Measurements from ENCODE around the gene PCNT.
"Not testable (repeated sequence)": the region's sequence is repeated elsewhere in the genome, so short reads cannot be mapped to it uniquely, and the experiment has no call there.

Gene PCNT

DNA sequence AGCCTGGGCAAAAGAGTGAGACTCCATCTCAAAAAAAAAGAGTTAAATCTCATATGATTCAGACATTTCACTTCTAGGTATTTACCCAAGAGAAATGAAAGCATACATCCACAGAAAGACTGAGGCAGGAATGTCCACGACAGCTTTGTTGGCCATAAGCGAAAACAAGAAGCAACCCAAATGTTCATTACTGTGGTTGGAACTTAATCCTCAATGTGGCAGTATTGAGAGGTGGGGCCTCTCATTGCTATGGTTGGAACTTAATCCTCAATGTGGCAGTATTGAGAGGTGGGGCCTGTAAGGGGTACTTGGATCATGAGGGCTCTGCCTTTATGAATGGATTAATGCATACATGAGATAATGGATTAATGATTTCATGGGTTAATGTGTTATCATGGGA lies 15.5 kb upstream of the PCNT start:
- no peak for DNase-seq (ENCODE audit: low read depth in 2 of 2)

DNA sequence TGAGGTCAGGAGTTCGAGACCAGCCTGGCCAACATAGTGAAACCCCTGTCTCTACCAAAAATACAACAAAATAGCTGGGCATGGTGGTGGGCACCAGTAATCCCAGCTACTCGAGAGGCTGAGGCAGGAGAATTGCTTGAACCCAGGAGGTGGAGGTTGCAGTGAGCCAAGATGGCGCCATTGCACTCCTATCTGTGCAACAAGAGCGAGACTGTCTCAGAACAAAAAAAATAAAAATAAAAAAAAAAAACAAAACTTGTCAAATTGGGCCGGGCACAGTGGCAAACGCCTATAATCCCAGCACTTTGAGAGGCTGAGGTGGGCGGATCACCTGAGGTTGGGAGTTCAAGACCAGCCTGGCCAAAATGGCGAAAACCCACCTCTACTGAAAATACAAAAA lies 13.7 kb upstream of the PCNT start:
- not testable (repeated sequence) for DNase-seq (ENCODE audit: low read depth in 2 of 2)

DNA sequence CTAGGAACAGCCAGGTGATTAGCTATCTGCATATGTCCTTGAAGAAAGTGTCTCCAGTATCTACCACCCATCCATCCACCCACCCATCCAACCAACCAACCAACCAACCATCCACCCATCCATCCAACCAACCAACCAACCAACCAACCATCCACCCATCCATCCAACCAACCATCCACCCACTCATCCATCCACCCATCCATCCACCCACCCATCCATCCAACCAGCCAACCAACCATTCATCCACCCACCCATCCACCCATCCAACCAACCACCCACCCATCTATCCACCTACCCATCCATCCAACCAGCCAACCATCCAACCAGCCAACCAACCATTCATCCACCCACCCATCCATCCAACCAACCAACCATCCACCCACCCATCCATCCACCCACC lies 12.4 kb upstream of the PCNT start:
- DNase-seq (ENCODE audit: low read depth in 2 of 2): no peak

DNA sequence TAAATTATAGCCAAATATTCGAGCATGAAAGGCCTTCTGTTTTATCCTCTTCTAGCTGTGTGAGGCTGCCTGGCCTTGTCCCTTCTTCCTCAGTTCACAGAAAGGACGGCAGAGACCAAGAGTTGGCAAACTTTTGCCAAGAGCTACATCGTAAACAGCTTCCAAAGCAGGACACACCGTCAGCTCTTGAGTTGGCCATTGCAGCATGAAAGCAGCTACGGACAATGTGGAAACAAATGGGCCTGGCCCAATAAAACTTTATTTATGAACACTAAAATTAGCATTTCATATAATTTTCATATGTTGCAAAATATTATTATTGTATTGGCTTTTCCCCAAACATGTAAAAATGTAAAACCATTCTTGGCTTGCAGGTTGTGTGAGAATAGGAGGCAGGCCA lies 11.0 kb upstream of the PCNT start:
- DNase-seq (ENCODE audit: low read depth in 2 of 2): no peak

DNA sequence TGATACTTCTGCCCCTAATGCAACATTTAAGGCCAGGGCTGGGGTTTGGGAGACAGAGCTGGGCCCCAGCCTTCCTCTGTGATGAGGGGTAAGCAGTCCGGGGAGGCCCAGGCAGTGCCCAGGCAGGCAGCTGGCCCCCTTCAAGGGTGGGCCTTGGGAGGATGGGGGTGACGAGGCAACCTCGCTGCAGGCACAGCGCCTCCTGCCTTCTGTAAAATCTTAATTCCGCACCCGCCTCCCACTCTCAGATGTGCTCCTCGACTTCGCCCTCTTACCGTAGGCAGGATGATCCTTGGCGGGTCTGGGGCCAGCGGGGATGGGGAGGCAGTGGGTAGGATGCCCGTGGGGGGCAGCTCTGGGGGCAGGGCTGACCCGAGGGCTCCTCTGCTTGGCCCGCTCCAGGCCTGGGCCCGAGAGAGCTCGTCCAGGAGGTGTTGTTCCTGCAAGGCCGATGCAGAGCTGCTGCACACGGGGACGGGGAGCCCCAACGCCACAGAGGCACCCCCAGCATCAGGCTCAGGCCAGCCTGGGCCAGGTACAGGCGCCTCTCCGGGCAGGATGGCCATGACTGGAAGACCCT lies 9.4 kb upstream of the PCNT start:
- no peak for DNase-seq (ENCODE audit: low read depth in 2 of 2)

DNA sequence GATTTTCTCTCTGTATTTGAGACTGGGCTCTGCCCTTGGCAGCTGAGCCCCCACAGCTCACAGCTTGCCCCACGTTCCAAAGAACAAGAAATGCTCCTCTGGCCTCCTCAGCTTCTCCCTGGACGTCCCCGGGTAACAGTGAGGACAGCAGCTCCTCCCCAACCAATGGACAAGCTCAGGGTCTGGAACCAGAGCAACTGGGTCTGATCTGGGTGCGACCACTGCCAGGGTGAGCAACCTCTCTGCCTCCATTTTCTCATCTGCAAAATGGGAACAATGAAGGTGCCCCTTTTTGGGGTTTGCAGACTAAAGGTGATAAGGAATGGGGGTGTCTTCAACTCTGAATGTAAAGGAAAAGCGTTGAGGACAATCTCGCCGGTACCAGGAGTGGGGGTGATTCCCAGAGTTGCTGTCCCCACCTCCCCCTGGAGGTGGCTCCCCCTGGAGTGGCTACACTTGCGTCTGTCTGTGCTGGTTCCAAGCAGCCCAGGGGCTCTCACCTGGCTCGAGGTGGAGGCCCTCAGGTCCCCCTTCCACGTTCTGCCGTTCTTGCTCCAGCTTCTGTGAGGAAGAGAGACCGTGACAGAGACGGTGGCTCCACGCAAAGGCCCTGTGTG lies 7.1 kb upstream of the PCNT start:
- no peak for DNase-seq (ENCODE audit: low read depth in 2 of 2)

DNA sequence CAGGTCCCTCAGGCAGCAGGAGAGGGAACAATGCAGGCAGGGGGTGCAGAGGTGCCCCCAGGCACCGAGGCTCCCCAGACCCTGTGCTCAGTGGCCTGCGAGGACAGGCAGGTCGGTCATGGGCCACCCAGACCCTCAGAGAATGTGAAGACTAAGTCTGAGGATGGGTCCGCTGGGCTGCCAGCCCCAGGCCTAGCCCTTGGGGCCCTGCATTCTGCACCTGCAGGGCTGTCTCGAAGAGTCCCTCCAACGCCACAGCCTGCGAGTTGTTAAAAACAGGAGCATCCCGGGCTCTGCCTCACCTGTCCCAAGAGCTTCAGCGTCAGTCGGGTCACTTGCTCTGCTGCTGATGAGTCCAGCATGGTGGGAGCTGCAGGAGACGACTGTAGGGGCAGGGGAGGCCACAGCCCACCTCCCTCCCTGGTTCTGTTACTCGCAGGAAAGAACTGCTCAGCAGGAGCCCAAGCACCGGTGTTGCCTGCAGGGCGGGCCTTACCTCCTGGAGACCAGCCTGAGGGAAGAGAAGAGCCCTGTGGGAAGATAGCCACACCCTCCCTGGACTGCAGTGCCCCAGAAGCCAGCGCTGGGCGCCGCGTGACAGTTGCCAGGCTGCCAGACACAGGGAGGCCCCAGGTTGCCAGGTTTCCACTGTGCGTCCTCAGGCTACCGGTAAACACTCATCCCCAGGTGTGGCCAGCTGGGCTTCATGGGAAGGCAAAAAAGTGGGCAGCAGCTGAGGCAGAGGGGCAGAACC lies 6.1 kb upstream of the PCNT start:
- DNase-seq (ENCODE audit: low read depth in 2 of 2): no peak

DNA sequence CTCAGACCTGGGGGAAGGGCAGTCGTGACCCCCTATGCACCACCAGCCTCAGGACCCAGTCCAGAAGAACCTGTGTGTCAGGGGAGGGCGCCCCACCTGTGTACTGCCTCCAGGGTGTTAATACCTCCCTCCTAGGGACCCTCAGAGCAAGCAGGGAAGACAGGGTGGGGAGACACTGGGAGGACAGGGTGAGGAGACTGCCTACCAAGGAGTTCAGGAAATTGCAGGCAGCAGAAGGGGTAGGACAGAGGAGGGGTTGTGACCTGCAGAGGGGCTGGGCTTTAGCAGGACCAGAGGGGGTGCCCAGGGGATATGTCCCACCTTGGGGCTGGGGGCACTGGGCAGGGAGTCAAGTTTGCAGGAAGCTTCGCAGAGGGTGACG lies 5.5 kb upstream of the PCNT start:
- no peak for DNase-seq (ENCODE audit: low read depth in 2 of 2)

DNA sequence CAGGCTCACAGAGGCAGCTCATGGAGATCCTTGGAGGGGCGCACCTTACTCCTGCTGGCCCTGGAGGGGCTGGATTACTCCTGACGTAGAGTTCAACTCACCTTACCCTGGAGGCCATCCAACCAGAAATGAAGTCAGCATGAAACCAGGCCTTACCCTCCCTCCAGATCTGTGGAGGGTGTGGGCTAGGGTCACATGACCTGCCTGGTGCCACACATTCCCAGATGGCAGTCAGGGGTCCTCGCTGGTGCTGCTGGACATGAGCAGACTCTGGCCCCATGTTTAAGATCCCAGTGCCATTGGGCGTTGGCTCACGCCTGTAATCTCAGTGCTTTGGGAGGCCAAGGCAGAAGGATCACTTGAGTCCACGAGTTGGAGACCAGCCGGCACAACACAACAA lies 4.8 kb upstream of the PCNT start:
- no peak for DNase-seq (ENCODE audit: low read depth in 2 of 2)

DNA sequence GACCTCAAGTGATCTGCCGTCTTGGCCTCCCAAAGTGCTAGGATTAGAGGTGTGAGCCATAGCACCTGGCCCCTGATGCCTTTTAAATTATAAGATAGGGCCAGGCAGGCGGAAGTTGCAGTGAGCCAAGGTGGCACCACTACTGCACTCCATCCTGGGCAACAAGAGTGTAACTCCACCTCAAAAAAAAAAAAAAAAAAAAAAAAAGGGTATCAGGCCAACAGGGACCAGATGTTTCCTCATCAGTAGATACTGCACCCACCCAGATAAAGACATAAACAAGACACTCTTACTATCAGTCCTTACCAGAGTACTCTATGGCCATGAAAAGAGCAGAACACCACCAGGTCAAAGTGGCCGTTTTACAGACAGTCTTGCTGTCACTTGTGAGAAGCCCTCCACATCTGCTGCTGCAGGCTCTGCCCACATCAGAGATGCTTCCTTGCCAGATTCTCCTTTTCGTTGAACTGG lies 3.6 kb upstream of the PCNT start:
- DNase-seq (ENCODE audit: low read depth in 2 of 2): no peak

DNA sequence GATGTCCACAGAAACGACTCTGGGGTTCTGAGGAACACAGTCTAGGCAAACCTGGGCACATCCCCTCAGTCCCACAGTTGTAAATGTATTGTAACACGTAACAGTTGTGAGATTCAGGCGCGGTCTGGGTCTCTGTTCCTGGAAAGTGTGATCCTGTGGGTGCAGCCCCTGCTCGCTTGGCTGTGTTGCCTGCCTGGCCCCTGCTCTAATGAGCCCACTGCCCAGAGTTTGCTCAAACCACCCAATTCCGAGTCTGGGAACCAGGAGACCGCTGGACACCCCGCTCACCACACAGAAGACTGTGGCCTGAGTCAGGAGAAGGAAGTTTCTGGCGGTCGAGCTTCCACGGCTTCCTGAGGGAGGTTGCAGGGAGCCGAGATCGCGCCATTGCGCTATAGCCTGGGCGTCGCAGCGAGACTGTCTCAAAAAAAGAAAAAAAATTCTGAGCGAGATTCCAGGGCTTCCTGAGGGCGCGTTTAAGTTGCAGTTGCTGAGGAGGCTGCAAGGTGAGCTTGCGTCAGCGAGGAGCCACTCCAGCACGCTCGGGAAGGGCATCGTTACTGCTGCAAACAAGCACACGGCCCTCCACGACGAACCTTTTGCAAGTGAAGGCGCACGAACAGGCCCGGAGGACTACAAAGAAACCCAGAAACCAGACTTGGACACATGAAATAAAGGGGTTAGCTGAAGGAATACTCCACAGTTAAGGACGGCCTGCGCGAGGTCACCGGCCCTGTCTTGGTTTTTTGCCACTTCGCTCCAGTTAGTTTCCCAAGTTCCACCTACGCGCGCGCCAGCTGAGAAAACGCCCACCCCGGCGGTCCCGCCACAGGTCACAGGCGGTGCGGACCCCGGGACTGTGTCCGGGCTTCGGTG lies 1.4 kb upstream of the PCNT start:
- no peak for DNase-seq (ENCODE audit: low read depth in 2 of 2)

DNA sequence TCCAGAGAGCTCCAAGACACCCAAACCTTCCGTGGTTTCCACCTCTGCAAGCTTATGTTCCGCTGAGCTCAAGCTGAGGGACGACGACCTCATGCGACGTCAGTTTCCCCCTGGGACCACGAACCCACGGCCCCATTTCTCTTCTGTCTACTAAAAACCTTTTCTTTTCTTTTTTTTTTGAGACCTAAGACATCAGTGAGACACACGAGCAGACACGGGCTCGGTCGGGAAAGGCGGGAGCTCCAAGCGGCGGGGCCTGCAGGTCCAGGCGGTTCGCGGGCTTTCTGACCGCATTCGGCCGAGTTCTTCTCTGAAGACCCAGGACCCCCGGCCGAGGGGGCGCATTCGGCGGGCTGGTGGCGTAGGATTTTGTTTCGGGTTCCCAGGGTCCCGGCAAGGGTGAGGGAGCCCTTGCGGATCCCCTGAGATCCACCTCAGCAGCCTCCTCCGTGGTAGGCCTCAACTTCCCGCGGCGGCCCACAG lies 688 bp upstream of the PCNT start:
- no peak for DNase-seq (ENCODE audit: low read depth in 2 of 2)

DNA sequence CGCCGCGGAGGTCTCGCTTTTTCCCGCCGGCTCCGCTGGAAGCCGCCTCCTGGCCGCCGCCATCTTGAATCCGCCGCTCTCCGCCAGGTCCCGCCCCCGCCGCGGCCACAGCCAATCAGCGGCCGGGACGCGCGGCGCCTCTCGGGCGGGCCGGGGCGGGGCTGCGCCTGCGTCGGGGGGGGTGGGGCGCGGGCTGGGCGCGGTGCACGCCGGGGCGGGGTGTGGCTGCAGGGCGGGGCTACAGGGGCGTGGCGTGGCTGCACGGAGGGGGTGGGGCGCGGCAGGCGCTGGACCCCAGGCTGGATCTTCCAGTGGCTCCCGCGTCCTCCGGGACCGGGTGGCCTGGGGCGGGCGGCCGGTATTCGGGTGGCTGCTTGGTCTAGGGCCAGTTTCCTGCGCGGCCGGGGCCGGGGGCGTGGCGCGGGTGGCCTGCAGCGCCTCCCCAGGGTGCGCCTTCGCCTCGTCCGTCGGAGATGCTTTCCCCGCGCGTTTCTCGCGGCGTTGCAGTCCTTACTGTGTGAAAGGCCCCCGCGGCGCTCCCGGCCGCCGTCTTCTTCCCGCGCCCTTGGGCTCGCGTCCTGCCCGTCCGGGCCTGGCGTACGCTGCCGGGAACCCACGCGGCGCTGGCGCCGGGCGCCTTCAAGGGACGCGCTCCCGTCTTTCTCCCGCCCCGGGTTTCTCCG lies 575 bp downstream of the PCNT start:
- DNase-seq (ENCODE audit: low read depth in 2 of 2): peak; percentile 77 to 83

DNA sequence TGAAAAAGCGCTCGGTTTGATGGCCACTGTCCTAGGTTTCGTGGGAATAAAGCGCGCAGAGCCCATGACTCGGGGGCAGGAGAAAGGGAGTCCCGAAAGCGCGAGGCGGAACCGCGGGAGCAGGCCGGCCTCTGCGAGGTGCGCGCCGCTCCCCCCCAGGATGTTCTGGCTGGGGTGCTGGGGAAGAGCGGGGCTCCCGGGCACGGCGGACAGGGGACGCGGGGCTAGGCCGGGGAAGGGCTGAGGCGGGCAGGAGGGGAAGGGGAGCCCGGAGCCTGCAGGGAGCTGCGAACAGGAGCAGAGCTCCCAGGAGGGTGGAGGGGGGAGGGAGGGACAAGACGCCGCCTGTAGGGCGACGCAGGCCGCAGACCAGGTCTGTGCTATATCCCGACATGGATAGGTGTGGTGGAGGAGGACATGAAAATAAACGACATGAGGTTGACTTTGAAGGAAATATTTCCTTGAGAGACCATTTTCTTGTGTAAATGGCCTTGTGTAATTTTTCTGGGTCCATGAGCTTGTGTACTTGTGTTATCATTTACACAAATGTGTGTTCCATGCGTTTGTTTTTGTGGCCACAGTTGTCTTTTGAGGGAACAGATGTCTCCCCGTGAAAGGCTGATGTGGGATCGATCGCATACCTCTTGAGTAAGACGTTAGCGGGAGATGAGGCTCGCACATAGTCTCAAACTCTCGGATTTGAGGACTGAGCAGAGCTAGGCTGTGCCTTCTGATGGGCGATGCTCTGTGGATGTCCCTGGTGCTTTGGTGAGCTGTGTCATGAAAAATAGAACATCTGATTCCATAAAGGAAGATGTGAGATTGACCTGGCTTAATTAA lies 1.3 kb downstream of the PCNT start:
- DNase-seq (ENCODE audit: low read depth in 2 of 2): peak; percentile 4 to 9

DNA sequence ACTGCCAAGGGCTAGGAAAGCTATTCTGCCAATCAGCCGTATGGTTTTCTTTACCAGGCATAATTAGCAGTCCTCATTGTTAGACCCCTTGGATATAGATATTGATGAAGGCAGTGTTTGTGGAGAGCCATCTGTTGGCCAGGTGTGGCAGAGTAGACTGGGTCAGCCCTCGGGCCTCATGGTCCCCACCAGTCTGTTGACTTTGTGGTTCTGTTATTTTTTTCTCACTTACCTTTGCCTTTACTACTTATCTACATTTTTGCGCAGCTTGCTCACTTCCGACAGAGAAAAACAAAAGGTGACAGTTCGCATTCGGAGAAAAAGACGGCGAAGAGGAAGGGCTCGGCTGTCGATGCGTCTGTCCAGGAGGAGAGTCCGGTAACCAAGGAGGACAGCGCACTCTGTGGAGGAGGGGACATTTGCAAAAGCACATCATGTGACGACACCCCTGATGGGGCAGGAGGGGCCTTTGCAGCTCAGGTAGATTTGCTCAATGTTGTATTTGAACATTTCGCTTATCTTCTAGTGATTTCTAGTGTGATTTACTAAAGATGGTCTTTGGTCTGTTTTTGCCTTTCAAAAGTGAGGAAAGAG lies 2.3 kb downstream of the PCNT start:
- DNase-seq (ENCODE audit: low read depth in 2 of 2): no peak

DNA sequence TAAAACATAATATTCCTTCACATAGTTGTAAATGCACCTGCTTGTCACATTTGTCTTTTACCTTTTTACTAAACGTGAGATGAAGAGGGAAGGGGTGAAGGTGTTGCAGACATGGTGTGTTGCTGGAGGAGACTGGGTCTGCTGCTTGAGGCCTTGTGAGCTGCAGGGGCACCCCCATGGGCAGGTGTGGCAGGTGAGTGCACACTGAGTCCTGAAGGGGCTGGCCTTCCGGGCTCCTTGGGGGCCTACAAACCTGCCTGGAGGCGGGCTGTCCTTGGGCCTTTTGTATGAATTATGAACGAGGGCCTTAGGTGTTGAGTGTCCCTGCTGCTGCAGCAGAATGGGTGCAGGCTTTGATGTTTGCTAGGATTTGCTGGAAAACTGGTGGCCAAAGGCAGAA lies 3.8 kb downstream of the PCNT start:
- no peak for DNase-seq (ENCODE audit: low read depth in 2 of 2)

DNA sequence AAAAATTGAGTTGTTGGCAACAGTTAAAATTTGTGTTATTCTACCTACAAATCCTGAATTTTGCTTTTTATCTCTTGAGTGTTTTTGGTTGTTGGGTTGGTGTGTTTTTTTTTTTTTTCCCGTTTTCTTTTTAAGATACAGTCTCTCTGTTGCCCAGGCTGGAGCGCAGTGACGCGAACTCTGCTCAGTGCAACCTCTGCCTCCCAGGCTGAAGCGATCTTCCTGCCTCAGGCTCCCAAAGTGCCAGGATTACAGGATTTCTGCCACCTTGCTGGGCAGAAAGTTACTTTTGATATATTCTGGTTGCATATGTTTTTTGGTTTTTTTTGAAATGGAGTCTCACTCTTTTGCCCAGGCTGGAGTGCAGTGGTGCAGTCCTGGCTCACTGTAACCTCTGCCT lies 4.2 kb downstream of the PCNT start:
- DNase-seq (ENCODE audit: low read depth in 2 of 2): no peak

DNA sequence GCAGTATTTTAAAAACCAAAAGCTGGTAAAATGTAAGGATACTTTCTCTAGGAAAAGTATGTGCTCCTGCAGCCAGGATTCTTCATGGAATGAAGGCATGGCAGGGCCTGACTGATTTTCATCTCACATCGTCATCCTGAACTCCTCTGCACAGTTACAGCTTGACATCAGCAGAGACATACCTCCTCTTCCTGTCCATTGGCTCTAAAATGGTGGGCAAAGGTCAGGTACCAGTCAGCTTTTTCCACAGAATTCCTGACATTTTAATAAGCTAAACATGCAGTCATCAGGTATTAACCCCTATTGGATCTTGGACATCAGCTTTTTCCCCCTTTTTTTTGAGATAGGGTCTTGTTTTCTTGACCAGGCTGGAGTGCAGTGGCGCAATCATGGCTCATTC lies 5.8 kb downstream of the PCNT start:
- no peak for DNase-seq (ENCODE audit: low read depth in 2 of 2)

DNA sequence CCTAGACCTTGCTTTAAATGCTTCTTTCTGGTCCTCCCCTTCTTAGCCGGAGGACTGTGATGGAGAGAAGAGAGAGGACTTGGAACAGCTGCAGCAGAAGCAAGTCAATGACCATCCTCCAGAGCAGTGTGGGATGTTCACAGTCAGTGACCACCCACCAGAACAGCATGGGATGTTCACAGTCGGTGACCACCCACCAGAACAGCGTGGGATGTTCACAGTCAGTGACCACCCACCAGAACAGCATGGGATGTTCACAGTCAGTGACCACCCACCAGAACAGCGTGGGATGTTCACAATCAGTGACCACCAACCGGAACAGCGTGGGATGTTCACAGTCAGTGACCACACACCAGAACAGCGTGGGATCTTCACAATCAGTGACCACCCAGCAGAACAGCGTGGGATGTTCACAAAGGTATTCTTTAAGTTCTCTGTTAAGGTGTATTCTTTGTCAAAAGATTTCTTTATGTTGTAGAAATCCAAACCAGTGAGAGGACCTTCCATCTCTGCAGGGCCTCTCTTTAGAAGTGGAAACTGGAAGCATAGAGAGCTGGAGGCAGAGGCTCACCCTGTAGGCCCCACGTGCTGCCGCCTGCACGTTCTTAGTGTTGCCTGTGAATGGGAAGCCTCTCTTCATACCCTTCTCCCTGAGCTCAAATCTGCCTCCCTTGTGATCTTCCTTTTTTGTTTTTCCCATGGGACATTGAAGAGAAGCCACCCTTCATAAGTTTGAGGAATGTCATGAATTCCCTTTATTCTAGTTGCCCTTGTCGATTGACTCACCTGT lies 10.6 kb downstream of the PCNT start:
- DNase-seq (ENCODE audit: low read depth in 2 of 2): no peak

DNA sequence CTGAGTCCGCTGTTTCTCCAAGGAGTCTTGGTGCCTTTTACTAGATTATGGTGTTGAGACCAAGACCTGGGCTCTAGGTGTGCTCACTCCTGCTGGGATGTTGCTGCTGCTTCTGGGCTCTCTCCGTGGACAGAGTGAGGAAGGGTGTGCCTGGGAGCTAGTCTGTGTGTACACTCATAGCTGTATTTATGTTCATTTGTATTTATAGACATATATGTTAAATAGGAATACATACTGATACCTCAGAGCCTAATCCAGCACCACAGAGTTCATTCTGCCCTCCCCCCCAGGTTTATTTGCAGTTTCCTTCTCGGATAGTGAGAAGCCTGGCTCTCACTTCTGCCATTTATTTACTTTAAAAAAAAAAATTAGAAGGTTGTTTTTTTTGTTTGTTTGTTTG lies 12.6 kb downstream of the PCNT start:
- DNase-seq (ENCODE audit: low read depth in 2 of 2): no peak

All from stimulated activated CD8-positive, alpha-beta memory T cell treated with anti-CD3 and anti-CD28 coated beads, Interleukin-2, amount 100 ng/mL, for 1 hour (primary cell).